Lung (tissue), 12 donors: ENCODE data around the gene TTC4. TPM values are rescaled to one million over a fixed set of nuclear protein-coding genes. Genes with fewer than 3 reads are reported as not detected.

Source experiments
- ATAC-seq: fragments of 200-7000 bp; cut with Tn5 transposase; one replicate; pipeline ENCODE4 v1.9.1; 2020; ENCODE audit warnings: moderate number of reproducible peaks; ENCODE audit not compliant: insufficient read depth, low FRiP score
- DNase-seq, 3 donors: peaks; one replicate each; pipeline ENCODE4 v3.0.0-alpha.2; 2013 to 2017
- H3K27ac ChIP-seq, 2 donors: one replicate each; pipeline ENCODE4 v1.5.1; 2013; ENCODE audit warnings: mild to moderate bottlenecking in 2 of 2, moderate library complexity in 2 of 2, control low read depth in 1 of 2, inconsistent platforms in 1 of 2, low read depth in 1 of 2, low read length in 1 of 2
- H3K27me3 ChIP-seq, 3 donors: one replicate each; pipeline ENCODE4 v1.5.1; 2013; ENCODE audit warnings: low read length in 2 of 3; ENCODE audit not compliant: control insufficient read depth in 3 of 3, insufficient read depth in 3 of 3
- H3K36me3 ChIP-seq, 4 donors: one replicate each; pipeline ENCODE4 v1.5.1; 2013; ENCODE audit warnings: low read length in 4 of 4, mild to moderate bottlenecking in 1 of 4, moderate library complexity in 1 of 4; ENCODE audit not compliant: control insufficient read depth in 4 of 4, insufficient read depth in 4 of 4
- H3K4me1 ChIP-seq, 5 donors: one replicate each; pipeline ENCODE4 v1.5.1; 2013; ENCODE audit warnings: low read length in 5 of 5, mild to moderate bottlenecking in 2 of 5, moderate library complexity in 1 of 5; ENCODE audit not compliant: control insufficient read depth in 5 of 5, insufficient read depth in 5 of 5
- H3K4me3 ChIP-seq: one replicate; pipeline ENCODE4 v1.5.1; 2013; ENCODE audit warnings: mild to moderate bottlenecking, control low read depth, moderate library complexity
- H3K9ac ChIP-seq, 2 donors: one replicate each; pipeline ENCODE4 v1.5.1; 2013; ENCODE audit warnings: low read length in 2 of 2, control low read depth in 1 of 2; ENCODE audit not compliant: insufficient read depth in 1 of 2
- H3K9me3 ChIP-seq, 4 donors: one replicate each; pipeline ENCODE4 v1.5.1; 2013; ENCODE audit warnings: low read length in 3 of 4, mild to moderate bottlenecking in 1 of 4, moderate library complexity in 1 of 4; ENCODE audit not compliant: control insufficient read depth in 4 of 4, insufficient read depth in 3 of 4
- WGBS, 2 donors: extraction: QIAGEN DNeasy Blood & Tissue Kit; methylation state at CpG; one replicate each; pipeline ENCODE4 v1.1.7; 2013; 5-methylcytosine and 5-hydroxymethylcytosine counted together
- polyA plus RNA-seq, 2 donors: library from polyadenylated mRNA; stranded (reverse); fragments of 200-250 nt; gene quantifications; one replicate each; pipeline ENCODE4 v1.2.1, GENCODE V29; 2013
- total RNA-seq, 2 donors: library from RNA; depleted of rRNA in 1 of 2; stranded (reverse); fragments of >200 nt in 1 of 2; gene quantifications; one replicate each; pipeline ENCODE4 v1.2.1, GENCODE V29; 2014 to 2021
- TF ChIP-seq, protein P1 (sequence below): IDR thresholded peaks from 2 replicates; pipeline ENCODE4 v1.5.1; 2012; ENCODE audit warnings: mild to moderate bottlenecking; ENCODE audit errors: control extremely low read depth, extremely low read depth
- donor health status: control.
- donor health status: control.
- donor health status: Bipolar disorder and iron deficiency.
- donor health status: healthy.
- donor health status: DM: yes; HTN: yes; CAD: no.

Gene TTC4
- total and polyA plus RNA-seq, 4 donors, result 11.6 to 18.4 (median 16.7) TPM

DNA sequence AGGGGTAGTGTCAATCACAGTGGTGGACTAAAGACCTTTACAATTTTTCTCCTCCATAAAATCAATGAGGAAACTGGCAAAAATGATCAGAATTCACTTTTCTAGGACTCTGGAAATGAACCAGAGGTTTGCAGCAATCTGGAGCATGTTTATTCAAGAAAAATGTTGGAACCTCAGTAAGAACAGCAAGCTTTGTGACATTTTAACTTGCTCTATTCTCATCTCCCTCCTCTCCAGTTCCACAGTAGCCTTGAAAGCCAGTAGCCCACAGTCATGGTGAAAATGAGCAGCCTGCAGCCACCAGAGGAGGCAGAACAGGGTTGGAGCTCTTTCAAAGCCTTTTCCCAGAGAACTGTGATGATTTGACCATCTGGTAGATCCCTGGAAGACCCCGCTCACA lies 9.1 kb downstream of the TTC4 start:
- no peak overlapping the region for H3K9ac ChIP-seq
- H3K4me3 ChIP-seq, result no peak overlapping the region
- no peak overlapping the region for H3K27ac ChIP-seq
- peaks cover 0 to 10% (median 0%) of the 10 kb centered on the region in 4 donors for H3K9me3 ChIP-seq
- peaks cover 28 to 58% (median 54%) of the 10 kb centered on the region in 4 donors for H3K36me3 ChIP-seq
- no peak for DNase-seq
- TF ChIP-seq, protein P1, sequence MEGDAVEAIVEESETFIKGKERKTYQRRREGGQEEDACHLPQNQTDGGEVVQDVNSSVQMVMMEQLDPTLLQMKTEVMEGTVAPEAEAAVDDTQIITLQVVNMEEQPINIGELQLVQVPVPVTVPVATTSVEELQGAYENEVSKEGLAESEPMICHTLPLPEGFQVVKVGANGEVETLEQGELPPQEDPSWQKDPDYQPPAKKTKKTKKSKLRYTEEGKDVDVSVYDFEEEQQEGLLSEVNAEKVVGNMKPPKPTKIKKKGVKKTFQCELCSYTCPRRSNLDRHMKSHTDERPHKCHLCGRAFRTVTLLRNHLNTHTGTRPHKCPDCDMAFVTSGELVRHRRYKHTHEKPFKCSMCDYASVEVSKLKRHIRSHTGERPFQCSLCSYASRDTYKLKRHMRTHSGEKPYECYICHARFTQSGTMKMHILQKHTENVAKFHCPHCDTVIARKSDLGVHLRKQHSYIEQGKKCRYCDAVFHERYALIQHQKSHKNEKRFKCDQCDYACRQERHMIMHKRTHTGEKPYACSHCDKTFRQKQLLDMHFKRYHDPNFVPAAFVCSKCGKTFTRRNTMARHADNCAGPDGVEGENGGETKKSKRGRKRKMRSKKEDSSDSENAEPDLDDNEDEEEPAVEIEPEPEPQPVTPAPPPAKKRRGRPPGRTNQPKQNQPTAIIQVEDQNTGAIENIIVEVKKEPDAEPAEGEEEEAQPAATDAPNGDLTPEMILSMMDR, result no peak
- no peaks in the 10 kb centered on the region for H3K27me3 ChIP-seq
- no peak for ATAC-seq
- WGBS, 2 donors, result 98 to 100% methylated on average over 1 of the region's 1 CpG
- H3K4me1 ChIP-seq, result no peaks in the 10 kb centered on the region

DNA sequence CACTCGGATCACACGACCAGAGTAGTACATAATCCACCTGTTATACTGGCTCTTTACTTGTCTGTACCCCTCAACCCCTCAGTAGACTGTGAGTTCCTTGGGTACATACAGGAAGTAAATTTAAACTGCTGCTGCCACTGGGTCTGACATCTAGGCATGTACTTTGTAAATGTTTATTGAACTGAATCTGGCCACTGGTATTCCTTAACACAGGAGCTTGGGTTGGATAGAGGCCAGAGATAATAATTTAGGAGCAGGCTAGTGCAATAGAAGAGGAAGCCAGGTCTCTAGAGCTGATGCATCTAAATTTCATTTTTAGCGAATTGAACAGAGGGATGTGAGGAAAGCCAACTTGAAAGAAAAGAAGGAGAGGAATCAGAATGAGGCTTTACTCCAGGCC lies 12.4 kb downstream of the TTC4 start:
- peaks cover 35 to 57% (median 52%) of the 10 kb centered on the region in 4 donors for H3K36me3 ChIP-seq
- 88 to 97% methylated on average over 3 of the region's 3 CpGs for WGBS, 2 donors
- no peak overlapping the region for H3K4me3 ChIP-seq
- H3K4me1 ChIP-seq, result no peaks in the 10 kb centered on the region
- DNase-seq (no peak), ATAC-seq (no peak)
- H3K27me3 ChIP-seq, result no peaks in the 10 kb centered on the region
- TF ChIP-seq, protein P1, result no peak
- peaks cover 0 to 10% (median 0%) of the 10 kb centered on the region in 4 donors for H3K9me3 ChIP-seq
- no peak overlapping the region for H3K27ac ChIP-seq
- no peak overlapping the region for H3K9ac ChIP-seq

DNA sequence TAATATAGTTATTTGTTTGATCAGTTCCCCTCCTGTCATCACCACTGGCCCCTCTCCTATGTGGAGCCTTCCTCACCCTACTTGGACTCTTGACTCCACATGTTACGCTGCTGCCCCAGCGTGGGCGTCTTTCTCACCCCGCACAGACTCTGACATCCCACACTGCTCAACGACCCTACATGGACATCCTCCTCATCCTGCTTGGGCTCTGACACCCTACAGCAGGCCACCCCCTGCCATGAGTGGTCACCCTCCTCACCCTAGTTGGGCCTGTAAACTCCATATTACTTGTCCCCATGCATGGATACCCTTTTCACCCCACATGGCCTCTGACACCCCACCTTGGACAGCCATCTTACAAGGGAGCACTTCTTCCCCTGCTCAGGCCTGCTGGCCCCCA lies 21.0 kb downstream of the TTC4 start:
- Histone ChIP-seq H3K27ac (no peak overlapping the region), H3K9me3 (no peaks in the 10 kb centered on the region), H3K27me3 (no peaks in the 10 kb centered on the region), H3K4me1 (no peaks in the 10 kb centered on the region), H3K9ac (no peak overlapping the region), H3K36me3 (peaks cover 29 to 44% (median 35%) of the 10 kb centered on the region in 4 donors), H3K4me3 (no peak overlapping the region)
- ATAC-seq, result no peak
- DNase-seq, result no peak
- TF ChIP-seq, protein P1, result no peak
- WGBS, 2 donors, result 92 to 94% methylated on average over 5 of the region's 5 CpGs

DNA sequence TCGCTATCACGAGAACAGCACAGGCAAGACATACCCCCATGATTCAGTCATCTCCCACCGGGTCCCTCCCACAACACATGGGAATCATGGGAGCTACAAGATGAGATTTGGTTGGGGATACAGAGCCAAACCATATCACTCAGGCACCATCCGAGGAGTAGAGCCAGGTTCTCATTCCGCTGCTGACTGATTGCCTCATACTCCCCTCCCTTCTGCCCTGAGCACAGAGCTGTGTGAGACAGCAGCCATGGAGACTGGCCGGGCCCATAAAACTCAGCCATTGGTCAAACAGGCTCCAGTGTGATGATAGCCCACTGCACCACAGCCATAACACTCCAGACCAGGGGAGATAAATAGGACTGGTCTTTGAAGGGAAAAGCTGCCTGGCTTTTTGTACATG lies 22.6 kb downstream of the TTC4 start:
- no peak for DNase-seq
- H3K9ac ChIP-seq, result no peak overlapping the region
- H3K4me1 ChIP-seq, result no peaks in the 10 kb centered on the region
- no peak overlapping the region for H3K4me3 ChIP-seq
- no peaks in the 10 kb centered on the region for H3K27me3 ChIP-seq
- 94 to 97% methylated on average over 6 of the region's 6 CpGs for WGBS, 2 donors
- H3K27ac ChIP-seq, result no peak overlapping the region
- H3K9me3 ChIP-seq, result no peaks in the 10 kb centered on the region
- TF ChIP-seq, protein P1, result no peak
- no peak for ATAC-seq
- H3K36me3 ChIP-seq, result peaks cover 23 to 48% (median 42%) of the 10 kb centered on the region in 4 donors
